GM13977 (cell line): Measurements from ENCODE around the gene GABRB1.

Source experiments
- DNase-seq: peaks from one replicate; pipeline ENCODE4 v3.0.0; 2012; ENCODE audit warnings: low spot score
- in situ Hi-C: fragments of 300-500 bp; cut with MboI; formaldehyde crosslinking; loops from one replicate; pipeline ENCODE4 v1.12.0; 2022; ENCODE audit warnings: low sequenced_read_pairs, low pct_unique_long_range_greater_than_20kb, mixed read lengths, inconsistent platforms; ENCODE audit not compliant: unreplicated experiment
- TF ChIP-seq, protein P1 (sequence below): IDR thresholded peaks from 2 replicates; pipeline ENCODE4 v1.5.1; 2012; ENCODE audit warnings: mild to moderate bottlenecking, control low read depth; ENCODE audit not compliant: insufficient read depth; ENCODE audit errors: extremely low read depth, missing control alignments

The GABRB1 gene

DNA sequence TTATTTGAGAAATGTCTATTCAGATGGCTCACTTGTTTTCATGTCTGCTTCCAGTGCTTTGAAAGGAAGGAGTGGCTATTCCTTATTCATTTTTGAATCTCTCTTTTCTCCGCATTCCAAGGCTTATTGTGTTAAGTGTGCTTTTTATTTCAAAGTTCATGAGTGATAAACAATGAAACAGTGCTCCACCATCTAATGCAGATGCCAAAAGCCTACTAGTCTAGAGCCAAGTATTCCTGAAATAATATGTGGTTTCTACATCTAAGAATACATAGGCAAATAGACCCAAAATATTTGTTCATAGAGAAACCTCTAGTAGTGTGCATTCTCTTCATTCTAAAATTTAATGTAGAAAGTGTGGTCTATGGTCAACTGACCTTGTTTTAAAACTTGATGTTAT lies 187.3 kb downstream of the GABRB1 start:
- TF ChIP-seq, protein P1, sequence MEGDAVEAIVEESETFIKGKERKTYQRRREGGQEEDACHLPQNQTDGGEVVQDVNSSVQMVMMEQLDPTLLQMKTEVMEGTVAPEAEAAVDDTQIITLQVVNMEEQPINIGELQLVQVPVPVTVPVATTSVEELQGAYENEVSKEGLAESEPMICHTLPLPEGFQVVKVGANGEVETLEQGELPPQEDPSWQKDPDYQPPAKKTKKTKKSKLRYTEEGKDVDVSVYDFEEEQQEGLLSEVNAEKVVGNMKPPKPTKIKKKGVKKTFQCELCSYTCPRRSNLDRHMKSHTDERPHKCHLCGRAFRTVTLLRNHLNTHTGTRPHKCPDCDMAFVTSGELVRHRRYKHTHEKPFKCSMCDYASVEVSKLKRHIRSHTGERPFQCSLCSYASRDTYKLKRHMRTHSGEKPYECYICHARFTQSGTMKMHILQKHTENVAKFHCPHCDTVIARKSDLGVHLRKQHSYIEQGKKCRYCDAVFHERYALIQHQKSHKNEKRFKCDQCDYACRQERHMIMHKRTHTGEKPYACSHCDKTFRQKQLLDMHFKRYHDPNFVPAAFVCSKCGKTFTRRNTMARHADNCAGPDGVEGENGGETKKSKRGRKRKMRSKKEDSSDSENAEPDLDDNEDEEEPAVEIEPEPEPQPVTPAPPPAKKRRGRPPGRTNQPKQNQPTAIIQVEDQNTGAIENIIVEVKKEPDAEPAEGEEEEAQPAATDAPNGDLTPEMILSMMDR, result no peak
- DNase-seq, result no peak
- in situ Hi-C loops, result no loop called here

DNA sequence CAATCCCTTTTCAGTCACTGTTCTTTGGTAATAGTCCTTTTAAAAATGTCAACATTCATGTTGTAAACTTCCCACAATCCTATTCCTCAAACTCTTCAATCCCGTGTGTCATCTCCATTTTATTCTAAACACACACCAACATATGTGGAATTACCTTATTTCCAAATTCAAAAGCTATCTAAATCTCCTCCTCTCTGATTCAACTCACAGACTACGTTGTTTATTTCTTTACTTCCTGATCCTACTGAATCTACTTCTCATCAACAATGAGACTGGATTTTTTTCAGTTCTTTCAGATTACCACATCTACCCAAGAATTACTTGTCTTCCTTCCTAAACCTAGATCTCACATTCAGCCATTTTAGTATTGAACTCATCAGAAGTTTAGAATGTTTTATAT lies 188.2 kb downstream of the GABRB1 start:
- no peak for DNase-seq
- in situ Hi-C loops, result no loop called here
- TF ChIP-seq, protein P1, result no peak

DNA sequence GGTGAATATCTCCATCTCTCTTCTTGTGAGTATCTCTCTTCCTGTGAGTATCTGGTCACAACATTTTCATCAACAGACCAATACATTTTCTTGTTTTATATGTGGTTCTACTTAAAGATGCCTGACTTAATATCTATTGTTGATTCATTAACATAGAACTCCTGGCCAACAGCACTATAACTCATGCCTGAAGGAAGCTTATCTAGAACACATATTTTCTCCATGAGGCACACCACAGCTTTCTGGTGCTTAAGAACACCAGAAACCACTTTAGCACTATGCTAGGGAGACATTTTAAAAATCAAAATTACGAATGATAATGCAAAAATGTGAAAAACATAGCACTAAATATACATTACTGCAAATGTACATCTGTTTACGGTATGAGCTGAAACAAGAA lies 190.4 kb downstream of the GABRB1 start:
- TF ChIP-seq, protein P1, result no peak
- no peak for DNase-seq
- in situ Hi-C loops, result no loop called here

DNA sequence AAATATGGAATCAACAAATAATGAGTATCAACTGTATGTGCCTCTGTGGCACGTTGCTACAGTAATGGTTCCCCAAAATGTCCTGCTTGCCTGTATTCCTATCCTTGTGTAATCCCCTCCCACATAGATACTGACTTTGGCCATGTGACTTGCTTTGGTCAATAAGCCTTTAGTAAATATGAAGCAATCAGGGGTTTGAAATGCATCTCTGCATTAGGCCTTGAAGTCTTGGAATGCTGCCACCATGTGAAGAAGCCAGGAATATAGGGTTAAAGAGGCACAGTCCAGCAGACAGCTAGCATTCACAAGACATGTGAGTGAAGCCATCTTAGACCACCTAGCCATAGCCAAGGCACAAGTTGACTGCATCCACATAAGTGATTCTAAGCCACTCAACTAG lies 190.9 kb downstream of the GABRB1 start:
- no peak for DNase-seq
- TF ChIP-seq, protein P1, result no peak
- in situ Hi-C loops, result no loop called here

DNA sequence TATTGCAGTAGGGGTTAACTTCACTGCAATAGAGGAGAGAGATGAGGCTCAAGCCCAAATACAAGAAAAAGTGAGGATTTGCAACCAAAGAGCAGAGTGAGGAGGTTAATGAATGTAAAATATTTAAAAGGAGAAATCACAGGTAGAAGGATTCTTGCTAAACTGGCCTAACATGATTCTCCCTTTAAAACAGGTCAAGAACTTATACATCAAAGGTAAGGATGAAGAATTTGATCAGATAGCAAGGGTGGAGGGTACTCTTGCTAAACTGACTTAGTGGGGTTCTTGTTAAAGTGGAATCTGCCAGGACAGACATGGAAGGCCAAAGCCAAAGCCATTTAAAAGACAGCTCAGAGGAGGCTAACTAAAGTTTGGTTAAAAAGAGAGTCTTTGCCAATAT lies 193.0 kb downstream of the GABRB1 start:
- DNase-seq, result no peak
- TF ChIP-seq, protein P1, result no peak
- in situ Hi-C loops, result no loop called here

DNA sequence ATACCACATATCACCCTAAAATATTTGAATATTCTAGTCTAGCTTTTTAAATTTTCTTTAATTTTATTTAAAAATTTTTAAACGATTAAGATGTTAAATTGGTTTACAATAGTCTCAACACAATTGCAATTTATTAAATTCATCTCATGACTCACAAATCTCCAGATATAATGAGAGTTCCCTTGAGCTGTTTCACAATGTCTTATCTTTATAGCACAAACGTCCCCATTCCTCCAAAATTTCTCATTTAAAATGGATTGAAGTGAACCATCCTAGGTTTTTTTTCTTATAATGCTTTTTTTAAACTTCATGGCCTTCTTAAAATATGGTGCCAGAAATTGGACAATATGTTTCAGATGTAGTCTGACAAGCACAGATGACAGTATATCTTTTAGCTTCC lies 204.4 kb downstream of the GABRB1 start:
- no peak for DNase-seq
- in situ Hi-C loops, result no loop called here
- TF ChIP-seq, protein P1, result no peak

DNA sequence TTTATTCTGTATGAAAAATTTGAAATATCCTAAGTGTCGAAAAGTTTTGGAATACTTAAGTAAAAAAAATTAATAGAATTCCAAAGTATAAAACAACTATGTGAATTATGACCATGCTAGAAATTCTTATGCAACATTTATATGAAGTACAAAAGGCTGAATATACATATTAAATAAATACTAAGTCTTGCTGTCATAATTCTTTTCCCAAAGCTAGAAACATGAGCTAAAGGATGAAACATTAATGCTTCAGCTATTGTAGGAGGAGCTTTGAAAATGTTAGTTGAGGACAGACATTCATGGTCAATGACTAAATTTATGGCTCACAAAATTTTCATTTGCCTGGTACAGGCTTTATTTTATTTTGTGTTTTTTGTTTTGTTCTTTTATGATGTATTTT lies 207.3 kb downstream of the GABRB1 start:
- in situ Hi-C loops, result no loop called here
- DNase-seq, result no peak
- TF ChIP-seq, protein P1, result no peak
